ENCODE measurements around the gene APH1B. TPM values are rescaled to one million over a fixed set of nuclear protein-coding genes. Genes with fewer than 3 reads are reported as not detected.
A peak's percentile ranks its signal among the peaks of the same experiment; 100 is the strongest.

The APH1B gene
- total and polyA plus RNA-seq, 9 donors, result 9.1 to 25.2 (median 20.0) TPM

DNA sequence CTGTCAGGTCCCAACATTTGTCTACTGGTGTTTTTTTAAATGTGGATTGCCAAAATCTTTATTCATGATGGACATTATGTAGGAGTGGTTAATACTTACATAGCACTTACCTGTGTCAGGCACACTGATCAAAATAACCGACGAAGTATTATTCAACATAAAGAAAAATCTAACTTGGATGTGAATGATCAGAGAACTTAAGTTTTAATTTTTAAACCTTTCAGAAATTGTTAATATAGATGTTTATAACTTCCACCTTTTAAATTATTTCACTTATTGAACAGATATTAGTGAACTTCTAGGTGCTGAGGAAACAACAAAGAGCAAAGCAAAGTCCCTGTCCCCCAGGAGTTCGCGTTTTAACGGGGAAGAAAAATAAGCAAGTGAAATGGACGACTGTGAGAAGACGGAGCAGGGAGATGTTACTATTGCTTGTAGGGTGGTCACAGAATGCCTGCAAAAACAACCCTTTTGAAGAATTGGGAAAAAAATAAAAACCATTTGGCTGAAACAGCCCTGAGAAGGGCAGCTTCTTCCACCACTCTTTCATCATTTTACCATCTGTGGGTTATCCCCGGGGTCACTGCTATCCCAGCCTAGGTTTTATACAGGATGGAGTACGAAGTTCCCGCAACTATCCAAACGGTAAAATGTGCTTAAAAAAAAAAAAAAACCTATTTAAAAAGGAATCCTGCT is 915 bp upstream of the APH1B start:
- no peak for TF ChIP-seq EP300 (IDR thresholded peaks at IDR 0.05)
- TF ChIP-seq, protein P1, sequence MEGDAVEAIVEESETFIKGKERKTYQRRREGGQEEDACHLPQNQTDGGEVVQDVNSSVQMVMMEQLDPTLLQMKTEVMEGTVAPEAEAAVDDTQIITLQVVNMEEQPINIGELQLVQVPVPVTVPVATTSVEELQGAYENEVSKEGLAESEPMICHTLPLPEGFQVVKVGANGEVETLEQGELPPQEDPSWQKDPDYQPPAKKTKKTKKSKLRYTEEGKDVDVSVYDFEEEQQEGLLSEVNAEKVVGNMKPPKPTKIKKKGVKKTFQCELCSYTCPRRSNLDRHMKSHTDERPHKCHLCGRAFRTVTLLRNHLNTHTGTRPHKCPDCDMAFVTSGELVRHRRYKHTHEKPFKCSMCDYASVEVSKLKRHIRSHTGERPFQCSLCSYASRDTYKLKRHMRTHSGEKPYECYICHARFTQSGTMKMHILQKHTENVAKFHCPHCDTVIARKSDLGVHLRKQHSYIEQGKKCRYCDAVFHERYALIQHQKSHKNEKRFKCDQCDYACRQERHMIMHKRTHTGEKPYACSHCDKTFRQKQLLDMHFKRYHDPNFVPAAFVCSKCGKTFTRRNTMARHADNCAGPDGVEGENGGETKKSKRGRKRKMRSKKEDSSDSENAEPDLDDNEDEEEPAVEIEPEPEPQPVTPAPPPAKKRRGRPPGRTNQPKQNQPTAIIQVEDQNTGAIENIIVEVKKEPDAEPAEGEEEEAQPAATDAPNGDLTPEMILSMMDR (IDR thresholded peaks at IDR 0.05), result no peak
- TF ChIP-seq POLR2A (IDR thresholded peaks at IDR 0.05), result no peak
- no peaks in the 10 kb centered on the region for H3K27me3 ChIP-seq
- peak overlapping the region; percentile 80 to 94 for H3K27ac ChIP-seq
- peak overlapping the region; percentile 76 for H3K4me3 ChIP-seq
- intact Hi-C loops (cut with DNase I), result loop anchor here in 1 of 4 donors (10.0 kb wide), 2 partner anchors 92 to 122 kb away; partner anchors contain the start of genes RAB8B and RPS27L
- 6 to 11% (median 8%) methylated on average over 11 of the region's 11 CpGs for WGBS, 3 donors
- no peak for DNase-seq
- peaks cover 5% of the 10 kb centered on the region for H3K4me1 ChIP-seq (ENCODE audit: insufficient read depth)
- H3K9me3 ChIP-seq, result no peaks in the 10 kb centered on the region
- H3K36me3 ChIP-seq, result no peaks in the 10 kb centered on the region

DNA sequence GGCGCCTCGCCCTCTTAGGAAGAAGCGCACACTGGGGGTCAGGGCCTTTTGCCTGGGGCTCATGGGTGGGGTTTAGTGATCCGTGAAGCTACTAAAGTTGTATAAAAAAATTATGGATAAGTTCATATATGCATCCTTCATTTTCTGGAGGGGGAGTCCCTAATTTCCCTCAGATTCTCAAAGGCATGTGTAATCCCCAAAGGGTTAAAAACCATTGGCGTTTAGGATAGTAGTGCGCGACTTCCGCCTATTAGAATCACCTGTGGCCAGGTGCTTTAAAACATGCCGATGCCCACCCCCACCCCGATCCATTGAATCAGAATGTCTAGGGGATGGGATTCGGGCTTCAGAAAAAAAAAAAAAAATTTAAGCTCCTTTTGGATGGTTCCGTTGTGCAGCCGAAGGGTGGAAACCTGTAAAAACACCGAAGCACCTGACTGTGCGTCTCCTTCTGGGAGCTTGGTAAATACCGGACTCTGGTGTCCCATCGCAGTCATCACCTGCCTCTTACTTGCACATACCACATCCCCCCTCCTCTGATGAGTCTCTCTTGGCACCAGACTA is 570 bp downstream of the APH1B start:
- H3K9me3 ChIP-seq, result no peaks in the 10 kb centered on the region
- H3K27ac ChIP-seq, result peak overlapping the region; percentile 90 to 94
- H3K4me3 ChIP-seq, result peak overlapping the region; percentile 76
- TF ChIP-seq EP300 (IDR thresholded peaks at IDR 0.05) (no peak), POLR2A (IDR thresholded peaks at IDR 0.05) (no peak)
- TF ChIP-seq, protein P1 (IDR thresholded peaks at IDR 0.05), result no peak
- H3K4me1 ChIP-seq (ENCODE audit: insufficient read depth), result peaks cover 5% of the 10 kb centered on the region
- DNase-seq, result peak in 3 of 5 donors; percentile 26 to 33 (median 31)
- H3K27me3 ChIP-seq, result no peaks in the 10 kb centered on the region
- H3K36me3 ChIP-seq, result no peaks in the 10 kb centered on the region
- intact Hi-C loops (cut with DNase I), result loop anchor here in 1 of 4 donors (10.0 kb wide), 2 partner anchors 93 to 123 kb away; partner anchors contain the start of genes RAB8B and RPS27L
- WGBS, 3 donors, result 2 to 3% (median 3%) methylated on average over 17 of the region's 17 CpGs

DNA sequence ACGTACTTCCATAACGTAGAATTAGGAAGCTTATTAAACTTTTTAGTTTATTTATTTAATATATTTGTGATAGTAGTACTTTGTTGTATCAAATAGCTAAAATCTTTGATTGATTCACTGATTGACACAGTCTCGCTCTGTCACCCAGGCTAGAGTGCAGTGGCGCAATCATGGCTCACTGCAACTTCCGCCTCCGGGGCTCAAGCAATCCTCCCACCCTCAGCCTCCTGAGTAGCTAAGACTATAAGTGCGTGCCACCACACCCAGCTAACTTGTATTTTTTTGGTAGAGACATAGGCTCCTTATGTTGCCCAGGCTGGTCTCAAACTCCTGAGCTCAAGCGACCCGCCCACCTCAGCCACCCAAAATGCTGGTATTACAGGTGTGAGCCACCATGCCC is 5.7 kb downstream of the APH1B start:
- no peak overlapping the region for H3K4me3 ChIP-seq
- TF ChIP-seq, protein P1 (IDR thresholded peaks at IDR 0.05), result no peak
- TF ChIP-seq POLR2A (IDR thresholded peaks at IDR 0.05) (no peak), EP300 (IDR thresholded peaks at IDR 0.05) (no peak)
- H3K27ac ChIP-seq, result no peak overlapping the region
- no peaks in the 10 kb centered on the region for H3K27me3 ChIP-seq
- H3K4me1 ChIP-seq (ENCODE audit: insufficient read depth), result peaks cover 2% of the 10 kb centered on the region
- 80 to 84% (median 83%) methylated on average over 9 of the region's 9 CpGs for WGBS, 3 donors
- H3K9me3 ChIP-seq, result no peaks in the 10 kb centered on the region
- intact Hi-C loops (cut with DNase I), result loop anchor here in 2 of 4 donors (10.0 kb wide), 2 partner anchors 132 to 782 kb away; no protein-coding TSS in a partner anchor
- H3K36me3 ChIP-seq, result no peaks in the 10 kb centered on the region
- no peak for DNase-seq

DNA sequence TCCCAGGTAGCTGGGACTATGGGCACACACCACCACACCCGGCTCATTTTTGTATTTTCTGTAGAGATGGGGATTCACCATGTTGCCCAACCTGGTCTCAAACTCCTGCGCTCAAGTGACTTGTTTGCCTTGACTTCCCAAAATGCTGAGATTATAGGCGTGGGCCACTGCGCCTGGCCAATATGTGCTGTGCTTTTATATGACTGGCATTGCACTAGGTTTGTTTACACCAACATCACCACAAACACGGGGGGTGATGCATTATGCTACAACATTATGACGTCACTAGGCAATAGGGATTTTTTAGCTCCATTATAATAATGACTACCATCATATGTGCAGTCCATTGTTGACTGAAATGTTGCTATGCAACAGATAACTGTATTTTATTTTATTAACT is 6.9 kb downstream of the APH1B start:
- Histone ChIP-seq H3K4me1 (ENCODE audit: insufficient read depth) (no peaks in the 10 kb centered on the region), H3K27me3 (no peaks in the 10 kb centered on the region), H3K9me3 (no peaks in the 10 kb centered on the region), H3K4me3 (no peak overlapping the region), H3K27ac (no peak overlapping the region), H3K36me3 (no peaks in the 10 kb centered on the region)
- no peak for TF ChIP-seq POLR2A (IDR thresholded peaks at IDR 0.05)
- TF ChIP-seq, protein P1 (IDR thresholded peaks at IDR 0.05), result no peak
- TF ChIP-seq EP300 (IDR thresholded peaks at IDR 0.05), result no peak
- intact Hi-C loops (cut with DNase I), result loop anchor here in 2 of 4 donors (10.0 kb wide), 2 partner anchors 130 to 780 kb away; no protein-coding TSS in a partner anchor
- 91 to 96% (median 94%) methylated on average over 5 to 6 of the region's 6 CpGs for WGBS, 3 donors
- DNase-seq, result no peak

Data from ovary (tissue), 9 donors.